Tibial nerve (tissue), 4 donors: ENCODE data around the gene FAM200C. TPM values are rescaled to one million over a fixed set of nuclear protein-coding genes. Genes with fewer than 3 reads are reported as not detected.

ENCODE experiments used
- DNase-seq, 2 donors: peaks; one replicate each; pipeline ENCODE4 v3.0.0-alpha.2; 2019; ENCODE audit warnings: low spot score in 2 of 2
- H3K27ac ChIP-seq, 4 donors: fragments of 200-600 bp; sonication (generic) in 3 of 4; one replicate each; pipeline ENCODE4 v1.5.1; 2017 to 2019; ENCODE audit warnings: mild to moderate bottlenecking in 1 of 4
- H3K27me3 ChIP-seq, 2 donors: fragments of 200-600 bp; sonication (generic) in 1 of 2; one replicate each; pipeline versions ENCODE4 v1.5.1 to v1.6.0; 2017 to 2019
- H3K36me3 ChIP-seq, 3 donors: fragments of 200-600 bp; sonication (generic); one replicate each; pipeline ENCODE4 v1.5.1; 2018 to 2019
- H3K4me1 ChIP-seq, 4 donors: fragments of 200-600 bp; sonication (generic) in 3 of 4; one replicate each; pipeline ENCODE4 v1.5.1; 2017 to 2019
- H3K4me3 ChIP-seq, 4 donors: fragments of 200-600 bp; sonication (generic) in 3 of 4; one replicate each; pipeline ENCODE4 v1.5.1; 2017 to 2019; ENCODE audit warnings: mild to moderate bottlenecking in 1 of 4, moderate library complexity in 1 of 4
- H3K9me3 ChIP-seq, 4 donors: fragments of 200-600 bp; sonication (generic) in 3 of 4; one replicate each; pipeline ENCODE4 v1.5.1; 2017 to 2019
- CTCF ChIP-seq, 5 experiments: fragments of 200-600 bp in 3 of 5; fragments of 450-650 bp in 2 of 5; sonication (generic) in 3 of 5; IDR thresholded peaks; one replicate each; pipeline ENCODE4 v1.5.1; 2016 to 2019; ENCODE audit warnings: antibody characterized with exemption in 5 of 5, mild to moderate bottlenecking in 3 of 5, moderate library complexity in 2 of 5
- EP300 ChIP-seq, 2 donors: sonication (generic); formaldehyde crosslinking; IDR thresholded peaks; one replicate each; pipeline ENCODE4 v1.6.1; 2017; ENCODE audit warnings: antibody characterized with exemption in 2 of 2, mild to moderate bottlenecking in 1 of 2
- POLR2A ChIP-seq, 2 donors: fragments of 450-650 bp; IDR thresholded peaks; one replicate each; pipeline ENCODE4 v1.6.1; 2017; ENCODE audit warnings: antibody characterized with exemption in 2 of 2, mild to moderate bottlenecking in 2 of 2, moderate library complexity in 2 of 2
- WGBS, 2 donors: methylation state at CpG; one replicate each; pipeline ENCODE4 v1.1.5; 2018; 5-methylcytosine and 5-hydroxymethylcytosine counted together
- total RNA-seq, 4 donors: library from RNA; depleted of rRNA; stranded (reverse); fragments of >200 nt; gene quantifications; one replicate each; pipeline ENCODE4 v1.1.0, GENCODE V29; 2016

The FAM200C gene
- total RNA-seq, 4 donors from 2014 or later = 5.7 to 12.5 (median 7.1) TPM

GRCh38 chr5:160387445-160387844, 12.4 kb downstream of the FAM200C start:
- Histone ChIP-seq H3K36me3 (peaks cover 0 to 12% (median 0%) of the 10 kb centered on the region in 3 donors), H3K9me3 (peaks cover 0 to 38% (median 7%) of the 10 kb centered on the region in 4 donors), H3K27ac (no peak overlapping the region), H3K27me3 (no peaks in the 10 kb centered on the region), H3K4me3 (no peak overlapping the region), H3K4me1 (no peaks in the 10 kb centered on the region)
- 86 to 88% methylated on average over 1 of the region's 1 CpG for WGBS, 2 donors
- DNase-seq = no peak
- TF ChIP-seq EP300 (IDR thresholded peaks at IDR 0.05) (no peak), CTCF (IDR thresholded peaks at IDR 0.05) (no peak), POLR2A (IDR thresholded peaks at IDR 0.05) (no peak)

- Histone ChIP-seq H3K9me3 (peaks cover 0 to 38% (median 7%) of the 10 kb centered on the region in 4 donors), H3K4me1 (no peaks in the 10 kb centered on the region), H3K36me3 (peaks cover 0 to 12% (median 0%) of the 10 kb centered on the region in 3 donors), H3K27ac (no peak overlapping the region), H3K27me3 (no peaks in the 10 kb centered on the region), H3K4me3 (no peak overlapping the region)
- no peak for DNase-seq
- TF ChIP-seq CTCF (IDR thresholded peaks at IDR 0.05) (no peak), POLR2A (IDR thresholded peaks at IDR 0.05) (no peak)
Observed at GRCh38 chr5:160385496-160385895, 14.4 kb downstream of the FAM200C start.

- H3K4me3 ChIP-seq = no peak overlapping the region
- no peak for DNase-seq
- 85 to 100% methylated on average over 1 of the region's 1 CpG for WGBS, 2 donors
- peaks cover 0 to 12% (median 0%) of the 10 kb centered on the region in 3 donors for H3K36me3 ChIP-seq
- no peak for TF ChIP-seq CTCF (IDR thresholded peaks at IDR 0.05)
- no peak for TF ChIP-seq POLR2A (IDR thresholded peaks at IDR 0.05)
- no peak for TF ChIP-seq EP300 (IDR thresholded peaks at IDR 0.05)
- H3K9me3 ChIP-seq = peaks cover 0 to 38% (median 7%) of the 10 kb centered on the region in 4 donors
- H3K27me3 ChIP-seq = no peaks in the 10 kb centered on the region
- no peaks in the 10 kb centered on the region for H3K4me1 ChIP-seq
- no peak overlapping the region for H3K27ac ChIP-seq
Observed at GRCh38 chr5:160384681-160385080, 15.2 kb downstream of the FAM200C start.

- TF ChIP-seq CTCF (IDR thresholded peaks at IDR 0.05) = no peak
- TF ChIP-seq EP300 (IDR thresholded peaks at IDR 0.05) = no peak
- no peak for TF ChIP-seq POLR2A (IDR thresholded peaks at IDR 0.05)
- no peaks in the 10 kb centered on the region for H3K4me1 ChIP-seq
- DNase-seq = no peak
- peaks cover 0 to 5% (median 0%) of the 10 kb centered on the region in 3 donors for H3K36me3 ChIP-seq
- WGBS, 2 donors = 48 to 50% methylated on average over 3 of the region's 3 CpGs
- H3K4me3 ChIP-seq = no peak overlapping the region
- no peaks in the 10 kb centered on the region for H3K27me3 ChIP-seq
- no peak overlapping the region for H3K27ac ChIP-seq
- peaks cover 0 to 23% (median 3%) of the 10 kb centered on the region in 4 donors for H3K9me3 ChIP-seq
Observed at GRCh38 chr5:160382346-160382745, 17.5 kb downstream of the FAM200C start.

- TF ChIP-seq CTCF (IDR thresholded peaks at IDR 0.05) (no peak), EP300 (IDR thresholded peaks at IDR 0.05) (no peak), POLR2A (IDR thresholded peaks at IDR 0.05) (no peak)
- WGBS, 2 donors = 68 to 69% methylated on average over 2 of the region's 2 CpGs
Observed at GRCh38 chr5:160380041-160380440, 19.8 kb downstream of the FAM200C start.

More at GRCh38 chr5:160380041-160380440, 19.8 kb downstream of the FAM200C start:
- Histone ChIP-seq H3K27me3 (no peaks in the 10 kb centered on the region), H3K4me1 (no peaks in the 10 kb centered on the region), H3K36me3 (no peaks in the 10 kb centered on the region), H3K4me3 (no peak overlapping the region), H3K9me3 (peaks cover 0 to 3% (median 0%) of the 10 kb centered on the region in 4 donors), H3K27ac (no peak overlapping the region)
- DNase-seq = no peak
